Dermis microvascular lymphatic vessel endothelial cell (primary cell): Measurements from ENCODE around the gene MUC22. TPM values are rescaled to one million over a fixed set of nuclear protein-coding genes. Genes with fewer than 3 reads are reported as not detected.
A peak's percentile ranks its signal among the peaks of the same experiment; 100 is the strongest.
"Not testable (repeated sequence)": the region's sequence is repeated elsewhere in the genome, so short reads cannot be mapped to it uniquely, and the experiment has no call there.

Source experiments
- DNase-seq, 2 donors: peaks; one replicate each; pipeline versions ENCODE4 v3.0.0 to v3.0.0-alpha.2; 2010; ENCODE audit warnings: low read depth in 2 of 2
- total RNA-seq: library from RNA; depleted of rRNA; stranded (reverse); fragments of >200 nt; gene quantifications from 2 replicates; pipeline ENCODE4 v1.2.1, GENCODE V29; 2014

MUC22 gene
- total RNA-seq: not detected in 2 replicates

DNA sequence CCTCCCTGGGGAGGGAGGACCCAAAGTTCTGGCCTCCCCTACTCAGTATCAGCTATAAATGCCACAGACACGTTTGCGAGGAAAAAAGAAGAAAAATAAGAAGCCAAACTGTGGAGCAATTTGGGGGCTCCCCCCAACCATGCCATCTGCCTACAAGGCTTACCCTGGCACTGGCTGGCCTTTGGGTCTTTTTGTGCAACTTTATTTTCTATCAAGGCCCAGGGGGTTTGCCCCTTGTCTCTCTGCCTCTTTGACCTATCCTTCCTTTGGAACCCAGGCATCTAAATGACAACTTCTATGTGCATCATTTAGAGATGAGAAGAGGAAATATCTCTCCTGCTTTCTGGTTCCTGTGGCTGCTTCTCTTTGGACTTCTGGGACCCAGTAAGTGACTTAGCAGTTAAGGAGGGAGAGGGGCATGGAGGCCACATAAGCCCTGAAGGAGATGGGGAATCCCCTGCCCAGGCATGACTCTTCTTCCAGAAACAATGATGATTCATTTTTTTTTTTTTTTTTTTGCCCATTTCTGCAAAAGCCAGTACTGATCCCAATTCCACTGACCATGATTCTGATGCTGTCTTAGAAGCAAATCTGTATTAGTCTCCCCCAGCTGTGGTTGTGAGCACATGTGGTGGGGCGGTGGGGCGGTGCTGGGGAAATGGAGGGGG, at the start of gene MUC22:
MUC22 (plus strand) TSS at position 82 of the 668 bp plus-strand sequence; CDS start at position 315, 233 bp downstream.
- DNase-seq: peak in 1 of 2 donors; percentile 11

- no peak for DNase-seq
These were observed 49.2 kb upstream of the MUC22 start for GRCh38 chr6:30960907-30961673.

DNA sequence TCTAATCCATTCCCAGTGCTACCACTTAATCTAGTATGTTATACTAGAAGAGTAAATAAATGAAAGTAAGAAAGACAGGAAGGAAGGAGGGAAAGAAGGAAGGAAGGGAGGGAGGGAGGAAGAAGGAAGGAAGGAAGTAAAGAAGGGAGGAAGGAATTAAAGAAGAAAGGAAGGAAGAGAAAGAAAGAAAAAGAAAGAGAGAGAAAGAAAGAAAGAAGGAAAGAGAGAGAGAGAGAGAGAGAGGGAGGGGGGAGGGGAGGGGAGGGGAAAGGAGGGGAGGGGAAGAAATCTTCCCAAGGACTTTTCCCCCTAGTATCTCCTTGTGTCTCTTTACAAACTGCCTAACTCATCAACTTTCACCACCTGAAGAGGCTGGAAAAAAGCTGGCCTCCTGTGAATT, 47.6 kb upstream of the MUC22 start:
- DNase-seq: no peak

GRCh38 chr6:30963641-30964040, 46.6 kb upstream of the MUC22 start:
- no peak for DNase-seq

- DNase-seq: no peak
These were observed 46.2 kb upstream of the MUC22 start for GRCh38 chr6:30964075-30964474.

DNA sequence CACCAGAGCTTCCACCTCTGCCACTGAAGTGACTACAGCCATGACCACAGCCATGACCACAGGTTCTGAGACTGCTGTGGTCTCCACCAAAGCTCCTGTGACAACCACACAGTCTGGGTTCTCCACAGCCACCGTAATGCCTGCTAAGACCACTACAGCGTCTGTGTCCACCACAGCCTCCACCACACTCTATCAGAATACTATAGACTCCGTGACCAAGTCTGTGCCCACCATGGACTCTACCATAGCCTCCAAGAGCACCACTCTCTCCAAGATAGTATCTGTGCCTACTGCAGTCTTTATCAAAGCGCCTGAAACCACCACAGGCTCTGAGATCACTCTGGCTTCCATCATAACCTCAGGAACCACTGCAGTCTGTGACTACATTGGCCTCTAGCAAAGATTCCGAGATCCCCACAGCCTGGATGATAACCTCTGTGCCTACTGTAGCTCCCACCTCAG, 45.1 kb upstream of the MUC22 start:
- DNase-seq: no peak

DNA sequence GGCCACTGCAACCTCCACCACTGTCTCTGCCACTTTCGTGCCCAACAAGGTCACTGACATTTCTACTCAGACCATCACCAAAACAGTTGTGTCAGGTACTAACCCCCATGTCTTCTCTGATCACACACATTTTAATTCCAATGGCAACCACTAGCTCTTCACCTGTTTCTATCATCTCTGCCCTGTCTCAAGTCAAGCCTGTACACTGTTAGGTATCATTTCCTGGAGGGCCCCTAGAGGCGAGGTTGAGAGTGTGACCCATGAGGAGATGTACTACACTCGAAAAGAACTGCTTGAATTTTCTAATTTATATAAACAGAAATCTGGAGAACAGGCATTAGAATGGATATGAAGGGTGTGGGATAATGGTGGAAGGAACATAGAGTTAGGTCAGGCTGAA, 44.1 kb upstream of the MUC22 start:
- no peak for DNase-seq

DNA sequence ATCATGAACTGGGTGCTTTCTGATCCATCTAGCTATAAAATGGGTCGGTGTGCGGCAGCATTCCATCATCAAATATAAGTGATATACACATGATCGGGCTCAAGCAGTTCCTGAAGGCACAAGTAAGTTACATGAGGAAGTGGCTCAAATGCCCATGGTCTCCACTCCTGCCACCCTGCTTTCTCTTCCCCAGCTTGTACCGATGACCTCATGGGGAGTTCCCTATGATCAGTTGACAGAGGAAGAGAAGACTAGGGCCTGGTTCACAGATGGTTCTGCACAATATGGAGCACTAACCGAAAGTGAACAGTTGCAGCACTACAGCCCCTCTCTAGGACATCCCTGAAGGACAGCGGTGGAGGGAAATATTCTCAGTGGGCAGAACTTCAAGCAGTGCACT, 41.1 kb upstream of the MUC22 start:
- not testable (repeated sequence) for DNase-seq

- no peak for DNase-seq
These were observed 39.3 kb upstream of the MUC22 start for GRCh38 chr6:30970946-30971345.

DNA sequence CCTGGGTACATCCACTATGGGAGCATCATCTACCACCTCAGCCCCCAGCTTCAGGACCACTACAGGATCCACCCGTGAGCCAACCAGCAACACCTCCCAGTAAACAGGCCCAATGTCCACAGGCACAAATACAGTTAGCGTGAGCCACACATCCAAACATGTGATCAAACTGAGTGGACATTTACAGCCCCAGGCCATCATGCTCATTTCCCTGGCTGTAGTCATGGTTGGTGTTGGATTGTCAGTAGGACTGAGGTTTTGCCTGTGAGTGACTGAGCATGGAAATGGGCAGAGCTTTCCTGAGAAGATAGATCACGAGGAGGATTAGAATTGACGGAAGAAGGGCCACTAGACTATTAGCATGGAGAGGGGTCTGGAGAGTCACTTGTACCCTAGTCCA, 37.5 kb upstream of the MUC22 start:
- no peak for DNase-seq

DNA sequence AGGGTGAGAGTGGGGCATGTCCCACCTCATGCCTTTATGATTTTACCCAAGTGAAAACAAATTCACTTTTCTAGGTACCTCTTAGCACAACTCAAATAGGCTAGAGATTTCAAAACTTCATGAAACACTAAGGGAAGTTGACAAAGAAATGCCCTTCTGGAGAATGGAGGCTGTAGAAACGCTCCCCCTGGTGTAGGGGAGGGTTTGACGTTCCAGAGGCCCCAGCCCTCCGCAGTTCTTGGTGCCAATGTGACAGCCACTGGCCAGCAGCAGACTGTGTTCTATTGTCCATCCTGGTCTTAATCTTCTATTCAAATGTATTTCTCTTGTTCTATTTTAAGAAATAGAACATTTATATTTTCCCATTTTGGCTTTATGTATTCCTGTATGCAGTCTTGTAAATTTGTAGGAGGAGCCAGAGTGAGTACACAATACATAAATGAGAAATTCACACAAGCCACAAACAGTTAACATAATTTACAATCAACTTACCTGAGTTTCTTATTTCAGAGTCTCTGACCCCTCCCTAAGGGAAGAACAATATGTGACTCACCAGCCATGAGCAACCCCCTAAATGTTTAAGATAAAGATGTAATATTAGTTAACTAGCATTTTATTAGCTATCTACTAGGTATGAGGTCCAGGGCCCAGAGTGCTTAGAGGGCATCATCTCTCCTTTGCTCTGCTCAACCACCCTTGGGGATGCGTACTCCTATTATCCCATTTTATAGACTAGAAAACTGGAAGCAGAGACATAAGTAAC, 35.6 kb upstream of the MUC22 start:
- DNase-seq: no peak

GRCh38 chr6:30979141-30979540, 31.1 kb upstream of the MUC22 start:
- DNase-seq: no peak

DNA sequence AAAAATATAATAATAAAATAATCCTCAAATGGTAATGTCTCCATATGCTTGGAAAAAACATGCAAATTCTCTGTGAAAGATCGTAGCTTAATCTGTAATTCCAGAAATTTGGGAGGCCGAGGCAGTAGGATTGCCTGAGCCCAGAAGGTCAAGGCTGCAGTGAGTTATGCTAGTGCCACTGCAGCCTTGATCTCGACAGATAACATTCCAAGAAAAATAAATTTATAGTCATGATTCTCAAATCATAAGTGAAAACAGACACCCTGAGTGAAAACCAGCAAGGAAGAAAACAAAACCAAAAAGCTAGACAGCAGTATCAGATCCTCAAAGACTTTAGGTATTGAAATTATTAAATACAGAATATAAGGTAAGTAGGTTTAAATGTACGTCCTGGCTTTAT, 30.6 kb upstream of the MUC22 start:
- DNase-seq: no peak

DNA sequence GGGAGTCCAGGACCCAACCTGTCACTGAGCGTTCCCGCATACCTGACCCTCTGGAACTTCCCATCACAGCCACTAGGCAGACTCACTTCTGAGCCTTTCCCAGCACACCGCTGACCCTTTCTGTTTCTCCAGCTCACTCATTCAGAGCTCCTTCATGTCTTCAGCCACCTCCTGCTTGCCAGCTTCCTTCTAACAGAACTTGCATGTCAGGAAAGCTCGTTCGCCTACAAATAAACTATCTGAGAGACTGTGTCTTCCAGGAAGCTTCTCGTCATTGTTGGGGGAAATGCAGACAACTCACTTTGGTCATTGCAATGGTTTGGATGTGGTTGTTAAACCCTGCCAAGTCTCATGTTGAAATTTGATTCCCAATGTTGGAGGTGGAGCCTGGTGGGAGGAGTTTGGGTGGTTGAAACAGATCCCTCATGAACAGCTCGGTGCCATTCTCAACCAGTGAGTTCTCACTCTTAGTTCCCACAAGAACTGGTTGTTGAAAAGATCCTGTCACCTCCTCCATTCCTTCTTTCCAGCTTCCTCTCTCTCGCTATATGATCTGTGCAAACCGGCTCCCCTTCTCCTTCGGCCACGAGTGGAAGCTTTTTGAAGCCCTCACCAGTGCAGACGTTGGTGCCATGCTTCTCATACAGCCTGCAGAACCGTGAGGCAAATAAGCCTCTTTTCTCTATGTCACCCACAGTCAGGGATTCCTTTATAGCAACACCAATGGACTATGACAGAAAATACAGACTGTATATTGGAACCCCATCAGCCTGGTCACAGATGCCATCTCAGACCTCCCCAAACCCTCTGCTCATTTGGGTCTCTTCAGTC, 28.1 kb upstream of the MUC22 start:
- peak; percentile 9 to 36 for DNase-seq

DNA sequence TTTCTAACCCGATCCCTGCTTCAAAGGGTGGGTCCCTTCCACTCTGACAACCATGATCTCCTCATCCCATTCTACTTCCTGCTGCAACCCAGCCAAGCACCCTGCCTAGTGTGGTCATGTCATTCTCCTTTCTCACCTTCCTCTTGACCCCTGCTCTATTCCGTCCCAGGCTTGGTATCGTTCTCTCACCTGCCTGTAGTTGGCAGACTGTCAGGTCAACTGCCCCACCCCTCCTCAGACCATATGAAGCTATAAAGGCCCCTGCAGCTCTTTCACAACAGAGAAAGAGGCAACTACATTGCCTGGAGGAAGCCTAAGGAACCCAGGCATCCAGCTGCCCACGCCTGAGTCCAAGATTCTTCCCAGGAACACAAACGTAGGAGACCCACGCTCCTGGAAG, 26.8 kb upstream of the MUC22 start, which contains the start of gene MUC21:
MUC21 (plus strand) TSS at position 280 of the 400 bp plus-strand sequence. CDS start 241 bp downstream, outside the sequence.
- DNase-seq: no peak

- no peak for DNase-seq
These were observed 24.8 kb upstream of the MUC22 start for GRCh38 chr6:30985490-30985889.

- no peak for DNase-seq
These were observed 23.0 kb upstream of the MUC22 start for GRCh38 chr6:30987304-30987703.

- DNase-seq: no peak
These were observed 22.0 kb upstream of the MUC22 start for GRCh38 chr6:30988209-30988825.

- DNase-seq: peak in 1 of 2 donors; percentile 14
These were observed 19.7 kb upstream of the MUC22 start for GRCh38 chr6:30990422-30991086.

DNA sequence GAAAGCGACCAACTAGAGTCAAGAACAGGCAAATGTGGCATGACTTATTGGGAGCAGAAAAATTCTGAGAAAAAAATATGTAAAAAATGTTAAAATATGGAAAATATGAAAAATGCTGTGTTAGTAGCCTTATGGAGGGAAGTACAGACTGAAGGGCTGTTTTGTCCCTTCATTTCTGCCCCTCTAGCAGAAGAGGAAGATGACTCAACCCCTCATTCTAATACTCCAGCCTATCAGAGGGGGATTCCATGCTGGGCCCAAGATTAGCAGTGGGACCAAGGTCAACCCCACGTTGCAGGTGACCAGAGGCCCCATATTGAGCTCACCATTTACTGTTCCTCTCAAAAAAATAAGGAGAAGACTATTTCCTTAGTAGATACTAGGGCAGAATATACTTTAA, 18.4 kb upstream of the MUC22 start:
- DNase-seq: no peak
